Fibroblast of peridontal ligament (primary cell): Measurements from ENCODE around the gene IMPG2.
"Not testable (repeated sequence)": the region's sequence is repeated elsewhere in the genome, so short reads cannot be mapped to it uniquely, and the experiment has no call there.

Experiments used
- DNase-seq: peaks from one replicate; pipeline ENCODE4 v3.0.0-alpha.2; 2010; ENCODE audit errors: extremely low read depth

IMPG2 gene

DNA sequence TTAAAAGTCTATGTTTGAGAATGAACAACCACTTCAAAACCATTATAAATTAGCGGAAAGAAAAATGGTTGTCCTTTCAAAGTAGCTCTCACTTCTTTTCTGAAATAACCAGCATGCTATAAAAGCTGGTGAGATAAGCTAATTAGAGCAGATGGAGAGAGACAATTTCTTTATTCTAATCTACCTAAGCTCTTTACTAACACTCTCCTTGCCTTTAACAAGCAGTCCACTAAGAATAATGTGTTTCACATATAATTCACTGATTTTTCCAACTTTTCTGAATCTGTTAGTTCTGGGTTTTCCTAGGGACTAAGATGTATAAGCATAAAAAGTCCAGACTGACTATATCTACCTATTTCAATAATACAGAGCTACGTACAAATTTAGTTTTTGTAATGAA lies at the start of gene IMPG2:
TSS of gene IMPG2 (minus strand) at position 101 of the 400 bp plus-strand sequence. CDS start 203 bp downstream, outside the sequence.
- DNase-seq: no peak

DNA sequence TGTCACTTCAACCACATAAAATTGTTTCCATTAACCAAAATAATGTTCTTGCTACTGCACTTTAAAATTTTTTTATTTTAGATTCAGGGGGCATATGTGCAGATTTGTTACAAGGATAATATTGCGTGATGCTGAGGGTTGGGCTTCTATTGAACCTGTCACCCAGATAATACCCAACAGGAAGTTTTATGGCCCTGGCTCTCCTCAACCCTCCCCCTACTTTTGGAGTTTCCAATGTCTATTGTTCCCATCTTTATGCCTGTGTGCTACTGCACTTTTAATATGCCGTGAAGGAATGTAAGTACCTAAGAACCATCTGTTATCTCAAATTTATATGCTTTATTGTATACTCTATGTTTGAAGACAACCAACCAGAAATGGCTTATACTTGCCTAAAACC lies 42.0 kb upstream of the IMPG2 start:
- no peak for DNase-seq

DNA sequence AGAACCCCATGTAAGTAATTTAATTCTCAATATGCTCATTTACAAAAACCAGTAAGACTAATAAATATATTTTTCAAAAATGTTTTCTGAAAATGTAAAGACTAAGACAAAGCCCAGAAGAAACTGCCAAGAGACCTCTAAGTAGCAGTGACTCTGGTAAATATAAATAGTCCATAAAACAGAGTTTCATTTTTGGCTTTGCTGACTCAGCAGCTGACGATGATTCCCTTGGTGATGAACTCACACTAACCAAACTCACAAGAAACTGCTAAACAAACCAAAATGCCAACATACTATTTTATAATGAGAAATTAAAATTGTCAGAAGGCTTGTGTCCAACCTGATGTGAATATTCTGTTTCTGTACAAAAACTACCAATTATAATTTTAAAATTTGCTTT lies 31.5 kb upstream of the IMPG2 start:
- peak; percentile 30 for DNase-seq

- no peak for DNase-seq
Measured at GRCh38 chr3:101340591-101340990, 20.2 kb upstream of the IMPG2 start.

DNA sequence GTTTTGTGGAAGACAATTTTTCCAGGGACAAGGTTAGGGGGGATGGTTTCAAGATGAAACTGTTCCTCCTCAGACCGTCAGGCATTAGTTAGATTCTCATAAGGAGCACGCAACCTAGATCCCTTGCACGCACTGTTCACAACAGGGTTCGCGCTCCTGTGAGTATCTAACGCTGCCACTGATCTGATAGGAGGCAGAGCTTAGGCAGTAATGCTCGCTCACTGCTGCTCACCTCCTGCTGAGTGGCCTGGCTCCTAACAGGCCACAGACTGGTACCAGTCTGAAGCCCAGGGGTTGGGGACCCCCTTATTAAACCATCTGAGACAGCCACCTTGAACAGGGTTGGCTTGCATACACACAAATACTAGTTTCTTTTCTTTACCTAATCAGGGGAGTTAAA lies 13.5 kb upstream of the IMPG2 start:
- no peak for DNase-seq

GRCh38 chr3:101329016-101329673 lies 8.8 kb upstream of the IMPG2 start:
- DNase-seq: no peak

DNA sequence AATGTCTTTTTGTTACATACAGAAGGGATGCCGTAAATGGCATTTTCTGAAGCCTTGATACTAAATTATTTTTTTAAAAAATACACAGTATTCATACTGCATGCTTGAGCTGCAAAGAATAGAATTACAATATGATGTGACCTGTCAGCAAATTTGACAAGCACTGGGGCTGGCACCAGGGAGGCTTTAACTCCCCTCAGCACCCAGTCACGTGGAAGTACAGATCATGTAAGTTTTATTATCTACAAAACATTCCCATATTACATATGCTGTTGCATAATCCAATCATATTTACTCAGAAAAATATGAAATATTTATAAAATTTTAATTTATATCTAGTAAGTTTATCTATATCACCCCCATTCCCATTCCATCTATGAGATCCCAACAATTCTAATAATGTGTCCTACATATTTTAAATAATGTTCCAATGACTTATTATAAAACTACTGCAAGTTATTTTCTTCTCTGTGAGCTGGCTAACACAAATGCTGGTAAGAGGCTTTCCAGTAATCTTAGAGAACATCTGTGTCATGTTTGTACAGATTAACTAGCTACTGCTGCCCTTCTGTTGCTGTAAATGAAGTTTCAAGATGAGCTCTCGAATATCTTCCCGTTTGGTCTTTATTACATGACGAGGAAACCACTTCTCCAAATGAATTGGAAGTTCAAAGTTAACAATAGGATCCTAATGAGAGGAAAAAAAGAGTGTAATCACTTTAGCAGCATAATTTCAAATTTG lies 5.2 kb upstream of the IMPG2 start:
- no peak for DNase-seq

DNA sequence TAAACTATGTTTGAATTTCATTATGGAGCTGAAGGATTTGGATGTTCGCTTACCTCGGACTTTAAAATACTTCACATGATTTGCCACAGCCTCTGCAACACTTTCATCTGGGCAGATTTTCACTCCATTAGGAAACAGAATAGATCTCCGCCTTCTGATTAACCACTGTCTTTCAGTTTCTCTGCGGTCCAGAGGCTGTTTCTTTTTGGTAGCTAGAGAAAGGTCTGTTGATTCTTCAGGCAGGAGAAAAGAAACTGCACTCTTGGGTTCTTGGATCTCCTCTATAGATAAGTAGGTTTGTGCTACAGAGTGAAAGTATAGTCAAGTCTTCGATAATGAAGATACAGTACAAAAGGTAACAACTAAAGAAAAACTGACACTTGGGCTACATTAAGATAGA lies 844 bp downstream of the IMPG2 start:
- no peak for DNase-seq

- DNase-seq: no peak
Measured at GRCh38 chr3:101312545-101312944, 7.8 kb downstream of the IMPG2 start.

GRCh38 chr3:101311676-101312075 lies 8.7 kb downstream of the IMPG2 start:
- DNase-seq: no peak

GRCh38 chr3:101310978-101311375 lies 9.4 kb downstream of the IMPG2 start:
- DNase-seq: no peak

GRCh38 chr3:101308147-101308772 lies 12.1 kb downstream of the IMPG2 start:
- not testable (repeated sequence) for DNase-seq

- no peak for DNase-seq
Measured at GRCh38 chr3:101303836-101304235, 16.5 kb downstream of the IMPG2 start.

DNA sequence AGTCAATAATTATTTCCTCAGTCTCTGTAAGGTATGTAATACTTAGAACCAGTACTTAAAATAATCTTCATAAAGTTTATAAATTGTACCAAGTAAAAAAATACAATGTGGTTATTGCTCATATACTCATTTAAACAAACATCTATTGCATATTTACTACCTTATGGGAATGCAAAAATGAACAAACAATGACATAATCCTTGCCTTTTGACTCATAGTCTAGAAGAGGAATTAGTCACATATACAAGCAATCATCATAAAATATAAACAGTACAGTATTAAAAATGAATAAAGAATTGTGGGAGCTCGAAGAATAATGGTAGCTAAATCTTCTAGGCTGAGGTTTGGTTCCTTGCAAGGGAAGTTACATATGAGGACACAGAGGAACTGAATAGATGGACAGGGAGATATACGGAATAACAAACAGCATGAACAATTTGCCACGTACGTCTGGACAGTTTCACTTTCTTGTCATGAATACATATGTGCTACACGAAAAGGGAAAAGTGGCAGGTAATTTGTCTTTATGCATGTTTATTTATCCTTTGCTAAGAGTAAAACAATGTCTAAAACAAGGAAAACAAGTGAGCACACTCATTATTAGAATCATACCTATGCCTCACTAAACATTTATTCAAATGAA lies 17.2 kb downstream of the IMPG2 start:
- DNase-seq: peak; percentile 63

DNA sequence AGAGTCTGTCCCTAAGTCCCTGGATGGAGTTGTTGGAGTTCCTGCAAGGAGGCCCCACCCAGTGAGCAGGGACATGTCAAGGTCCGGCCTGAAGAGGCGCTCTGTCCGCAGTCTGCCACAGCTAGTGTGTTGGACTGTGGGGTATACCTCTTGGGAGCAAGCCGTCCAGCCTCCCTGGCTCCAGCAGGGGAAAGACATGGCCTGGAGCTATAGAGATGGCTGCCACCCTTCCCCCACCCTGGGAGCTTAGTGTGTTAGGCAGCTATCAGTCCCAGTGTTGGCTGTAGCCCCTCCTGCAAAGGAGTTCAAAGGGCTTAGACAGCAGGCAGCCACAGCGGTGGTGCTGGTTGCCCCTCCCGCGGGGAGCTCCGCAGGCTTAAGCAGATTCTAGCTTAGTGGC lies 20.3 kb downstream of the IMPG2 start:
- no peak for DNase-seq

DNA sequence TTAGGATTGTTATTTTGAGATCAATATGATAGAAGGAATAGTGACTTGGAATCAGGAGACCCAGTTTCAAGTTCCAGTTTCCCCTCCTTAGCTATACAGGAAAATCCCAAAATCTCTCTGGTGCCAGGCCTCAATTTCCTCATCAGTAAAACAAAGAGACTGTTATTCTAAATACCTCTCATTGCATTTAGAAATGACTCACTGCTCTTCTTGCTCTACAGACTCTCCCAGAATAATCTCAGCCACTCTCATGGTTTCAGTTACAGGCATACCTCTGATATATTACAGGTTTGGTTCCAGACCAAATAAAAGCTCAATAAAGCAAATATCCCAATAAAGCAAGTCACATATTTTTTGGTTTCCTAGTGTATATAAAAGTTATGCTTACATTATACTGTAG lies 28.3 kb downstream of the IMPG2 start:
- no peak for DNase-seq

DNA sequence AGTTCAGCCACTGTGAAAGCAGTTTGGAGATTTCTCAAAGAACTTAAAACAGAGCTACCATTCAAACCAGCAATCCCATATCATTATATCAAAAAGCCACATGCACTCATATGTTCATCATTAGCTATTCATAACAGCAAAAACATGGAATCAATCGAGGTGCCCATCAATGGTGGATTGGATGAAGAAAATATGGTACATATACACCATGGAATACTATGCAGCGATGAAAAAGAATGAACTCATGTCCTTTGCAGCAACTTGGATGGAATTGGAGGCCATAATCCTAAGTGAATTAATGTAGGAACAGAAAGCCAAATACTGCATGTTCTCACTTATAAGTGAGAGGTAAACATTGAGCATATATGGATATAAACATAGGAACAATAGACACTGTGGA lies 32.1 kb downstream of the IMPG2 start:
- no peak for DNase-seq

GRCh38 chr3:101284757-101285156 lies 35.6 kb downstream of the IMPG2 start:
- DNase-seq: no peak

GRCh38 chr3:101281521-101282030 lies 38.8 kb downstream of the IMPG2 start:
- no peak for DNase-seq

- no peak for DNase-seq
Measured at GRCh38 chr3:101279765-101280385, 40.5 kb downstream of the IMPG2 start.

- peak; percentile 27 for DNase-seq
Measured at GRCh38 chr3:101279162-101279561, 41.2 kb downstream of the IMPG2 start.

GRCh38 chr3:101278727-101279126 lies 41.6 kb downstream of the IMPG2 start:
- DNase-seq: no peak
